Breast epithelium (tissue), 4 donors: ENCODE measurements around the gene RGS9. TPM values are rescaled to one million over a fixed set of nuclear protein-coding genes. Genes with fewer than 3 reads are reported as not detected.
A peak's percentile ranks its signal among the peaks of the same experiment; 100 is the strongest.

Source experiments
- DNase-seq, 2 donors: peaks; one replicate each; pipeline ENCODE4 v3.0.0-alpha.2; 2019; ENCODE audit warnings: low spot score in 2 of 2
- H3K27ac ChIP-seq, 2 donors: fragments of 200-600 bp; sonication (generic) in 1 of 2; one replicate each; pipeline ENCODE4 v1.5.1; 2016 to 2019; ENCODE audit warnings: mild to moderate bottlenecking in 1 of 2
- H3K27me3 ChIP-seq, 2 donors: fragments of 200-600 bp; sonication (generic) in 1 of 2; one replicate each; pipeline versions ENCODE4 v1.5.1 to v1.6.0; 2017 to 2019; ENCODE audit warnings: control low read depth in 1 of 2, mild to moderate bottlenecking in 1 of 2
- H3K36me3 ChIP-seq: fragments of 200-600 bp; one replicate; pipeline ENCODE4 v1.5.1; 2019
- H3K4me1 ChIP-seq, 2 donors: fragments of 200-600 bp; sonication (generic); one replicate each; pipeline ENCODE4 v1.5.1; 2016 to 2019; ENCODE audit warnings: control low read depth in 1 of 2
- H3K4me3 ChIP-seq, 3 donors: fragments of 200-600 bp; sonication (generic); 1 replicate in 2 of 3; 2 replicates in 1 of 3; pipeline ENCODE4 v1.5.1; 2016 to 2019; ENCODE audit warnings: mild to moderate bottlenecking in 3 of 3, moderate library complexity in 2 of 3
- H3K9me3 ChIP-seq, 2 donors: fragments of 200-600 bp; sonication (generic) in 1 of 2; one replicate each; pipeline ENCODE4 v1.5.1; 2016 to 2019; ENCODE audit warnings: control low read depth in 1 of 2
- CTCF ChIP-seq, 3 donors: fragments of 450-650 bp; IDR thresholded peaks; one replicate each; pipeline ENCODE4 v1.5.1; 2016 to 2017; ENCODE audit warnings: antibody characterized with exemption in 3 of 3, mild to moderate bottlenecking in 3 of 3, moderate library complexity in 3 of 3
- POLR2A ChIP-seq: fragments of 450-650 bp; IDR thresholded peaks from one replicate; pipeline ENCODE4 v1.6.1; 2016; ENCODE audit warnings: antibody characterized with exemption, mild to moderate bottlenecking, moderate library complexity
- POLR2AphosphoS5 ChIP-seq, 3 donors: sonication (generic); formaldehyde crosslinking; IDR thresholded peaks; one replicate each; pipeline ENCODE4 v1.6.1; 2017; ENCODE audit warnings: antibody characterized with exemption in 3 of 3
- intact Hi-C: fragments of 100-400 bp; cut with DNase I; formaldehyde crosslinking; loops from one replicate; pipeline ENCODE4 v1.15.1; 2023; ENCODE audit warnings: low total_unique reads
- total RNA-seq, 3 donors: library from RNA; depleted of rRNA; stranded (reverse); fragments of >200 nt; gene quantifications; one replicate each; pipeline ENCODE4 v1.1.0, GENCODE V29; 2016

Gene RGS9
- total RNA-seq, 3 donors from 2014 or later: 1.6 to 6.9 (median 5.0) TPM

DNA sequence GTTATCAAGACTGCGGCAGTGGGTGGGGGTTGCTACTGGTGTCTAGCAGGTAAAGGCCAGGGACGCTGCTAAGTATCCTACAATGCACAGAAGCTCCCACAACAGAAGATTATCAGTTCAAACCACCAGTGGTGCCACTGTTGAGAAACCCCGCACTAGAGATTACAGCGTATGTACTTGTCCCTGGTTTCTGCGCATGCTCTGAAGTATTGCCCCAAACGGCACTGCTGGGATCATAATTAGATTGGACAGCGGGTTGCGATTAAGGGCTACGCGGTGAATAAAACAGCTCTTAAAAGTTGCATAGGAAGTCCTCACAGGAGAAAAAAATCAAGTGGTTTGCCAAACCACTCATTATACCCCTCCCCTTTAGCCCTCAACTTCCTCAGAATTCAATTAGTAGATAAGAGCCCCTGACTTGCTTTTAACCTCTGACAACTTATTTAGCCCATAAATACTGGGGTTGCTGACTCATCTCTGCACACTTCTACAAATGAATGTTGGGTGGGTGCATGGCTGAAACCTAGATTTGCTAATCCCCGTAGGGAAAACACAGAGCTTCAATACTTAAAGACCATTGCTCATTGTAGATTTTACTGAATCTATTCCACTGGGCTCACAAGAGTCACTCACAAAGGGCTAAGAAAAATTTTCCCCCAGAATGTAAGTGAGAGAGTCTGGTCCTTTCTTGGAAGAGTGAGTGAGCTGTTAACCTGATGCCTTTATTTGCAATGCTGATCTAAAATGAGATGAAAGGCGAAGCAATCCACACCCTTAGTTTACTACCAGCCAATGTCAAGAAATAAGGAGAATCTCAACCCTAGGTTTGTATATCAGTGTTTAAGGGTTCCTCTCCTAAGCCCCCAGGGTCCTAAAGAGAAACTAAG, 91.8 kb downstream of the RGS9 start:
- Histone ChIP-seq H3K4me1 (no peaks in the 10 kb centered on the region), H3K4me3 (no peak overlapping the region), H3K27me3 (no peaks in the 10 kb centered on the region), H3K27ac (no peak overlapping the region), H3K9me3 (no peaks in the 10 kb centered on the region), H3K36me3 (no peaks in the 10 kb centered on the region)
- intact Hi-C loops: no loop called here
- no peak for TF ChIP-seq POLR2A
- TF ChIP-seq POLR2AphosphoS5 (IDR thresholded peaks at IDR 0.05): no peak
- no peak for TF ChIP-seq CTCF (IDR thresholded peaks at IDR 0.05)
- no peak for DNase-seq

DNA sequence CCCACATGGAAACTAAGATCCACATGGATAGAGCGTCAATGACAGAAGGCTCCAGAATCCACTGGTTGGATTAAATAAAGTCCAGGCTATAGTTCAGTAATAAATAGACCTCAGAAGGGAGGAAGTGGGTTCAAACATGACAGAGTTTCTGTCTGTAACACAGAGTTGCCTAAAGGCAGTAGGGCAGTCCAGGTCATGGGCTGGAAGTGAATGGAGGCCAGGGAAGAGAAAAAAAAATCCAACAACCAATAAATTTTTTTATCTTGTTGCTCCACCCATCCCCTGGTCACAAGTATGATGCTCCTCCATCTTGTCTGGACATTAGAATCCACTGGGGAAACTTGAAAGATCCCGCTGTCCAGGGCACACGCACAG, 92.4 kb downstream of the RGS9 start:
- H3K27ac ChIP-seq: no peak overlapping the region
- TF ChIP-seq CTCF (IDR thresholded peaks at IDR 0.05): no peak
- no peak for TF ChIP-seq POLR2A
- TF ChIP-seq POLR2AphosphoS5 (IDR thresholded peaks at IDR 0.05): no peak
- intact Hi-C loops: no loop called here

GRCh38 chr17:65230040-65230439, 92.9 kb downstream of the RGS9 start:
- Histone ChIP-seq H3K36me3 (no peaks in the 10 kb centered on the region), H3K4me3 (no peak overlapping the region), H3K4me1 (no peaks in the 10 kb centered on the region), H3K27me3 (no peaks in the 10 kb centered on the region), H3K27ac (no peak overlapping the region), H3K9me3 (no peaks in the 10 kb centered on the region)
- no peak for DNase-seq
- intact Hi-C loops: no loop called here
- TF ChIP-seq POLR2AphosphoS5 (IDR thresholded peaks at IDR 0.05): no peak
- TF ChIP-seq CTCF (IDR thresholded peaks at IDR 0.05): no peak
- no peak for TF ChIP-seq POLR2A

More for the DNA sequence above, 92.4 kb downstream of the RGS9 start:
- H3K36me3 ChIP-seq: no peaks in the 10 kb centered on the region
- H3K27me3 ChIP-seq: no peaks in the 10 kb centered on the region
- no peak for DNase-seq
- no peaks in the 10 kb centered on the region for H3K4me1 ChIP-seq
- H3K4me3 ChIP-seq: no peak overlapping the region
- H3K9me3 ChIP-seq: no peaks in the 10 kb centered on the region

- no peak for DNase-seq
- H3K4me3 ChIP-seq: no peak overlapping the region
- no peaks in the 10 kb centered on the region for H3K4me1 ChIP-seq
- peaks cover 6 to 8% of the 10 kb centered on the region in 2 donors for H3K9me3 ChIP-seq
- intact Hi-C loops: no loop called here
- H3K36me3 ChIP-seq: no peaks in the 10 kb centered on the region
- no peak overlapping the region for H3K27ac ChIP-seq
- TF ChIP-seq POLR2A: no peak
- TF ChIP-seq POLR2AphosphoS5 (IDR thresholded peaks at IDR 0.05): no peak
- TF ChIP-seq CTCF (IDR thresholded peaks at IDR 0.05): no peak
- no peaks in the 10 kb centered on the region for H3K27me3 ChIP-seq
These were observed 93.9 kb downstream of the RGS9 start for GRCh38 chr17:65231086-65231485.

DNA sequence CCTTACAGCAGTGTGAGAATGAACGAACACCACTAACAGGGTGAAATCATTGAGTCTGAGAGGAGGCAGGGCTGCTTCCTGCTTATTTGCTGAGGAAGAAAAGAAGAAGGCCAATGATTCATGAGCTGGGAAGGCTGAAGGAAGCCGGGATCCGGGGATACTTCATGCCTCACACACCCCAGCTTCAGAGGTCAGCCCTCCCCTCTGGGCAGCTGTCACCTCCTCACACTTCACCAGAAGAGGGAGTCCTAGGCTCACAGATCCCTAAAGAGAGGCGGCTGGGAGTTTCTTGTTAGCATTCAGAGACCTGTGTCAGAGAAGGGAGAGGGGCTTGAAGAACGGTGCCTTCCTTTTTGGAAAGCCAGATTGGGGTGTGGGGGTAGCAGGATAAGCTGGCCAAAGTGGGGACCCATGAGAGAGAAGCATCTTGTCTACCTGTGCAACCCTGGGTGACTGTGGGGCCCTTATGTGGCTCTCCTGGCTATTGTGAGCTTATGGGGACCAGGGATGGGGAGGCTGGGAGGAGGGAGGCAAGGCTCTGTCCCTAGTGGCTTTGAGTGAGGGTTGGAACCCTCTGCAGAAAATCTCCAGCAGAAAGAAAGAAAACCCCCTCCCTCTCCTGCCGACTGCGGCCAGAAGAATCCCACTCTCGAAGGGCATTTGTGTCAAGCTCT, 94.6 kb downstream of the RGS9 start:
- TF ChIP-seq CTCF (IDR thresholded peaks at IDR 0.05) (peak; percentile 28 to 54 (median 34)), POLR2A (no peak)
- intact Hi-C loops: no loop called here
- no peaks in the 10 kb centered on the region for H3K4me1 ChIP-seq
- no peaks in the 10 kb centered on the region for H3K27me3 ChIP-seq
- H3K36me3 ChIP-seq: no peaks in the 10 kb centered on the region
- H3K9me3 ChIP-seq: peaks cover 6 to 11% of the 10 kb centered on the region in 2 donors
- H3K4me3 ChIP-seq: no peak overlapping the region
- H3K27ac ChIP-seq: no peak overlapping the region
- peak in 1 of 2 donors; percentile 30 for DNase-seq
